ENCODE measurements around the gene SLC35A2. TPM values are rescaled to one million over a fixed set of nuclear protein-coding genes. Genes with fewer than 3 reads are reported as not detected.

SLC35A2 gene
- total and polyA plus RNA-seq, 4 donors = 16.7 to 41.2 (median 32.0) TPM

DNA sequence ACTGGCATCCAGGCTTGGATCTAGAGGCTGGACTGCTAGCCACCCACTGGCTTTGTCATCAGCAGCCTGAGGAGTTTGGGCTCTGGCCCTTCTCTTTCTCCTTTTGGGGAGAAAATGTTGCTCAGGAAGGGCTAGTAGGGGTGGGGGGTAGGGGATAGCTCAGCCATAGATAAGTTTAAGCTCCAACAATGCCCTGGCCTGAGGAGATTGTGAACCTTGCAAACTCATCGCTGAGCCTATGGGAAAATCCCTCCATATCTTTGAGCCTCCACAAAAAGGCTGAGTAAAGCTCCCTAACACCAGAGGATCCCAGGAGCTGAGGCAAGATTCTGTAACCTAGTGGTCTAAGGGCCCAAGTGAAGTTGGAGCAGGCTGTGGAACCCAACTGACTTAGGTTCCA lies 37.1 kb upstream of the SLC35A2 start:
- Histone ChIP-seq H3K27me3 (ENCODE audit: control insufficient read depth in 3 of 3, insufficient read depth in 3 of 3, low read length in 2 of 3) (peaks cover 0 to 3% (median 0%) of the 10 kb centered on the region in 3 donors), H3K9me3 (ENCODE audit: control insufficient read depth in 4 of 4, insufficient read depth in 3 of 4, low read length in 3 of 4) (peaks cover 0 to 3% (median 0%) of the 10 kb centered on the region in 4 donors), H3K36me3 (ENCODE audit: control insufficient read depth in 4 of 4, insufficient read depth in 4 of 4, low read length in 4 of 4) (no peaks in the 10 kb centered on the region), H3K4me1 (ENCODE audit: control insufficient read depth in 5 of 5, insufficient read depth in 5 of 5, low read length in 5 of 5) (peaks cover 0 to 10% (median 0%) of the 10 kb centered on the region in 5 donors), H3K27ac (ENCODE audit: low read depth in 1 of 2, low read length in 1 of 2) (no peak overlapping the region), H3K4me3 (no peak overlapping the region), H3K9ac (ENCODE audit: insufficient read depth in 1 of 2, low read length in 2 of 2) (no peak overlapping the region)
- TF ChIP-seq, protein P1, sequence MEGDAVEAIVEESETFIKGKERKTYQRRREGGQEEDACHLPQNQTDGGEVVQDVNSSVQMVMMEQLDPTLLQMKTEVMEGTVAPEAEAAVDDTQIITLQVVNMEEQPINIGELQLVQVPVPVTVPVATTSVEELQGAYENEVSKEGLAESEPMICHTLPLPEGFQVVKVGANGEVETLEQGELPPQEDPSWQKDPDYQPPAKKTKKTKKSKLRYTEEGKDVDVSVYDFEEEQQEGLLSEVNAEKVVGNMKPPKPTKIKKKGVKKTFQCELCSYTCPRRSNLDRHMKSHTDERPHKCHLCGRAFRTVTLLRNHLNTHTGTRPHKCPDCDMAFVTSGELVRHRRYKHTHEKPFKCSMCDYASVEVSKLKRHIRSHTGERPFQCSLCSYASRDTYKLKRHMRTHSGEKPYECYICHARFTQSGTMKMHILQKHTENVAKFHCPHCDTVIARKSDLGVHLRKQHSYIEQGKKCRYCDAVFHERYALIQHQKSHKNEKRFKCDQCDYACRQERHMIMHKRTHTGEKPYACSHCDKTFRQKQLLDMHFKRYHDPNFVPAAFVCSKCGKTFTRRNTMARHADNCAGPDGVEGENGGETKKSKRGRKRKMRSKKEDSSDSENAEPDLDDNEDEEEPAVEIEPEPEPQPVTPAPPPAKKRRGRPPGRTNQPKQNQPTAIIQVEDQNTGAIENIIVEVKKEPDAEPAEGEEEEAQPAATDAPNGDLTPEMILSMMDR (IDR thresholded peaks at IDR 0.05; ENCODE audit: control extremely low read depth, extremely low read depth) = no peak
- DNase-seq = no peak
- 94 to 100% methylated on average over 1 of the region's 1 CpG for WGBS, 2 donors
- no peak for ATAC-seq (ENCODE audit: insufficient read depth, low FRiP score)

DNA sequence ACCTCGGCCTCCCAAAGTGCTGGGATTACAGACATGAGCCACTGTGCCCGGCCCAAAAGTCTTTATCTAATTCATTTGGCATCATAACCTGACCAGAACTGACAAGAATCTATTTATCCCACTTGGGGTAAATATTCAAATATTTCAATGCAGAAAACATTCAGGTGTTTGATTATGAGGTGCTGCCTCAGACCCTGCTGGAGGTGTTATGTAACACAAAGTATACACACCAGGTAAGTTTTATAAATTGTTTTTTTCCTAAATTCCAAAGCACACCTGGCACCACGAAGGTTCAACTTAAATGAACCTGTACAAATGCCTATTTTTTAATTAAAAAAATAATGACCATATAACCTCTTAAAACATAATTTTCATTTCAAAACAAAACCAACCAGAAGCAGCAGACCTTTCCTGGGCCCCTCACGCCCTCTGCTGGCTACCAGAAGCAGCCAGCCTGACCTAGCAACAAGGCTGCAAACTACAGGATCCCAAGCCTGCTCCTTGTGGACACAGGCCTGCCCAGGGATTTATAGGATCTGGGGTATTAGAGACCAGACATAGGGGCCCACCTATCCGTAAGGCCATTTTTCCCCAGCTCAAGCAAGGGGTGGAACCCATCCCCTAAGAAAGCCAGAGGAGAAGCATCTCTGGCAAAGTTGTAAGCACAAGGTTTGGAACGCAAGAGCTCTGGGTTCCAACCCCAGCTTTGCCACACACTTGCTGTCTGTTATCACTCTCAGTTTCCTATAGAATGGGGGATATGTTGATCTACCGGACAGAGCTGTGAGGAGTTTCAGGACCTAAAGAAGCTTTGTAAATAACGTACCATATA lies 34.3 kb upstream of the SLC35A2 start:
- WGBS, 2 donors = 55 to 57% methylated on average over 7 to 8 of the region's 8 CpGs
- H3K9ac ChIP-seq (ENCODE audit: insufficient read depth in 1 of 2, low read length in 2 of 2) = no peak overlapping the region
- H3K27ac ChIP-seq (ENCODE audit: low read depth in 1 of 2, low read length in 1 of 2) = no peak overlapping the region
- peak; percentile 43 to 61 (median 51) for DNase-seq
- ATAC-seq (ENCODE audit: insufficient read depth, low FRiP score) = no peak
- H3K4me3 ChIP-seq = no peak overlapping the region
- H3K9me3 ChIP-seq (ENCODE audit: control insufficient read depth in 4 of 4, insufficient read depth in 3 of 4, low read length in 3 of 4) = peaks cover 0 to 3% (median 0%) of the 10 kb centered on the region in 4 donors
- H3K36me3 ChIP-seq (ENCODE audit: control insufficient read depth in 4 of 4, insufficient read depth in 4 of 4, low read length in 4 of 4) = peaks cover 0 to 5% (median 2%) of the 10 kb centered on the region in 4 donors
- TF ChIP-seq, protein P1 (IDR thresholded peaks at IDR 0.05; ENCODE audit: control extremely low read depth, extremely low read depth) = peak; percentile 56
- H3K4me1 ChIP-seq (ENCODE audit: control insufficient read depth in 5 of 5, insufficient read depth in 5 of 5, low read length in 5 of 5) = peaks cover 0 to 4% (median 0%) of the 10 kb centered on the region in 5 donors
- H3K27me3 ChIP-seq (ENCODE audit: control insufficient read depth in 3 of 3, insufficient read depth in 3 of 3, low read length in 2 of 3) = peaks cover 0 to 3% (median 0%) of the 10 kb centered on the region in 3 donors

DNA sequence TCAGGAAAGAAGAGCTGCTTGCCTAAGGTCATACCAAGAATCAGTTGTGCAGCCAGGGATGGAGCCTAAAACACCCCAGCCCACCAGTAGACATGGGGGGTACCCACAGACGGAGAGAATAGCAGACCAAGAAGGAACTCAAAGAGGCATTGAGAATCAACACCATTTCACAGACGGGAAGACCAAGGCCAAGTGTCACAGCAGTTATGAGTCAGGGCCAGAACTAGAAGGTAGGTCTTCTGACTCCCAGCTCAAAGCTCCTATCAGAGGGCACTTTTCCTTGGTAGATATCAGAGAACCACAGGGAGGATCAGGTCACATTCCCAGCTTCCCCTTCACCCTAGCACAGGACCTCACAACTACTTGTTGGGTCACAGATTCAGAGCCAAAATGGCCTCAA lies 31.4 kb upstream of the SLC35A2 start:
- H3K4me3 ChIP-seq = no peak overlapping the region
- ATAC-seq (ENCODE audit: insufficient read depth, low FRiP score) (no peak), DNase-seq (no peak)
- TF ChIP-seq, protein P1 (IDR thresholded peaks at IDR 0.05; ENCODE audit: control extremely low read depth, extremely low read depth) = no peak
- peaks cover 0 to 2% (median 0%) of the 10 kb centered on the region in 4 donors for H3K9me3 ChIP-seq (ENCODE audit: control insufficient read depth in 4 of 4, insufficient read depth in 3 of 4, low read length in 3 of 4)
- H3K27ac ChIP-seq (ENCODE audit: low read depth in 1 of 2, low read length in 1 of 2) = peak overlapping the region in 1 of 2 donors; percentile 20
- 77 to 95% methylated on average over 2 of the region's 2 CpGs for WGBS, 2 donors
- no peak overlapping the region for H3K9ac ChIP-seq (ENCODE audit: insufficient read depth in 1 of 2, low read length in 2 of 2)
- H3K27me3 ChIP-seq (ENCODE audit: control insufficient read depth in 3 of 3, insufficient read depth in 3 of 3, low read length in 2 of 3) = peaks cover 0 to 3% (median 0%) of the 10 kb centered on the region in 3 donors
- peaks cover 0 to 5% (median 0%) of the 10 kb centered on the region in 5 donors for H3K4me1 ChIP-seq (ENCODE audit: control insufficient read depth in 5 of 5, insufficient read depth in 5 of 5, low read length in 5 of 5)
- H3K36me3 ChIP-seq (ENCODE audit: control insufficient read depth in 4 of 4, insufficient read depth in 4 of 4, low read length in 4 of 4) = peaks cover 0 to 5% (median 2%) of the 10 kb centered on the region in 4 donors

All from lung (tissue), 12 donors.